ENCODE results near the gene KLK3.

Gene KLK3

GRCh38 chr19:50832666-50833065 lies 22.0 kb upstream of the KLK3 start:
- no peak for DNase-seq

- DNase-seq, result no peak
Measured at GRCh38 chr19:50833117-50833801, 21.5 kb upstream of the KLK3 start, which contains the start of gene KLK15. KLK15 (minus strand) TSS chr19:50833574; CDS start chr19:50831492, 2,082 bp downstream.

- DNase-seq, result no peak
Measured at GRCh38 chr19:50833802-50834167, 20.9 kb upstream of the KLK3 start.

GRCh38 chr19:50835103-50835784 lies 19.5 kb upstream of the KLK3 start:
- DNase-seq, result peak; percentile 39

GRCh38 chr19:50835785-50836542 lies 18.8 kb upstream of the KLK3 start:
- peak; percentile 42 for DNase-seq

- no peak for DNase-seq
Measured at GRCh38 chr19:50836543-50837195, 18.0 kb upstream of the KLK3 start.

- DNase-seq, result no peak
Measured at GRCh38 chr19:50837300-50837699, 17.4 kb upstream of the KLK3 start.

GRCh38 chr19:50838239-50838638 lies 16.5 kb upstream of the KLK3 start:
- no peak for DNase-seq

GRCh38 chr19:50839712-50840655 lies 14.7 kb upstream of the KLK3 start:
- DNase-seq, result no peak

GRCh38 chr19:50842130-50842529 lies 12.6 kb upstream of the KLK3 start:
- no peak for DNase-seq

GRCh38 chr19:50843205-50843604 lies 11.5 kb upstream of the KLK3 start:
- no peak for DNase-seq

GRCh38 chr19:50843701-50844221 lies 11.0 kb upstream of the KLK3 start:
- DNase-seq, result no peak

- peak; percentile 26 for DNase-seq
Measured at GRCh38 chr19:50844296-50844935, 10.3 kb upstream of the KLK3 start.

GRCh38 chr19:50850738-50851137 lies 4.0 kb upstream of the KLK3 start:
- no peak for DNase-seq

GRCh38 chr19:50851620-50852019 lies 3.1 kb upstream of the KLK3 start:
- no peak for DNase-seq

- no peak for DNase-seq
Measured at GRCh38 chr19:50857366-50857765, 2.7 kb downstream of the KLK3 start.

GRCh38 chr19:50858886-50859285 lies 4.2 kb downstream of the KLK3 start:
- peak; percentile 6 for DNase-seq

- no peak for DNase-seq
Measured at GRCh38 chr19:50859849-50860248, 5.1 kb downstream of the KLK3 start.

GRCh38 chr19:50861010-50861409 lies 6.3 kb downstream of the KLK3 start:
- DNase-seq, result no peak

GRCh38 chr19:50861496-50862286 lies 7.0 kb downstream of the KLK3 start:
- DNase-seq, result no peak

- DNase-seq, result no peak
Measured at GRCh38 chr19:50869479-50869878, 14.8 kb downstream of the KLK3 start.
